Brain microvascular endothelial cell (primary cell): ENCODE results near the gene WDR48.

ENCODE experiments used
- DNase-seq: peaks from one replicate; pipeline ENCODE4 v3.0.0-alpha.2; 2020
- H3K27ac ChIP-seq: fragments of 250-450 bp; sonication (Bioruptor Pico); 2 replicates; pipeline ENCODE4 v1.5.1; 2020; ENCODE audit warnings: mild to moderate bottlenecking, moderate library complexity
- H3K27me3 ChIP-seq: fragments of 250-450 bp; sonication (Bioruptor Pico); replicated peaks from 2 replicates; pipeline ENCODE4 v1.5.1; 2020; ENCODE audit warnings: mild to moderate bottlenecking
- H3K36me3 ChIP-seq: fragments of 250-450 bp; sonication (Bioruptor Pico); replicated peaks from 2 replicates; pipeline ENCODE4 v1.5.1; 2020; ENCODE audit warnings: mild to moderate bottlenecking
- H3K4me3 ChIP-seq: 2 replicates; pipeline ENCODE4 v1.5.1; 2011; ENCODE audit warnings: low read depth, mild to moderate bottlenecking, control low read depth, low read length, moderate library complexity
- CTCF ChIP-seq: IDR thresholded peaks from 2 replicates; pipeline ENCODE4 v1.5.1; 2011; ENCODE audit warnings: low read depth, mild to moderate bottlenecking, moderate library complexity, low read length, control low read depth, inconsistent platforms; ENCODE audit errors: missing control alignments
- in situ Hi-C: cut with HindIII; loops from 2 replicates; pipeline ENCODE4 v1.10.0; 2017; ENCODE audit warnings: low sequenced_read_pairs, low pct_ligation_motif_present

WDR48 gene

DNA sequence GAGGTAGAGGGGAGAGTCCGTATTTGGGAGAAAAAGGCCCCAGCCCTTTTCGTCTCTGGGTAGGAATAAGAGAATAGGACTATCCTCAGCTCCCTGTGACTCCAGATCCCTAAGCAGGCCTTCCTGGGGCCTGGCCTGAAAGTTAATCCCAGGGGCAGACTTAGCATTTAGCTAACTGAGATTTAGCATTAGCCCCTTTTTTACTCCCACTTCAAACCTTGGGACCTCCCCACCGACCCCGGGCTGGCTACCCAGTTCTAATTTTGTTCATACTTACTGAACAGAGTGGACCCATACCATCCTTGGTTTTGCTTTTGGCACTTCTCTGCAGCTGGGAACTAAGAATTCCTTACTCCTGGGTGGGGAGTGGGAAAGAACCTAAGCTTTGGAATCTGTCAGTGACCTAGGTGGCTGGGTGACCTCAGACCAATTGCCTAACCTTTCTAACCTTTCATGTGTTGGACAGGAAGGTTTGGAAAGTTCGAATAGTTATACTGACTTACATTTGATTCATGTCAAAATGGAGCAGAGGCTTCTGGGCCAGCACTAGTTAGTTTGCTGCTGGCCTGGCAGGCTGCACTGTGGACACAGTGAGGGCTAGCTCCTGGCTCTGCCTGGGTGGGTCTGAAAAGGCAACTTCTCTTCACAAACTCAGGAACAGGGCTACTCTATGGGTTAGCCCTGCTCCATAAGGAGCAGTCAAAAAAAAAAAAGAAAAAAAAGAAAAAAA is 67.3 kb downstream of the WDR48 start:
- Histone ChIP-seq H3K36me3 (no peaks in the 10 kb centered on the region), H3K27ac (no peak overlapping the region), H3K27me3 (no peaks in the 10 kb centered on the region), H3K4me3 (no peak overlapping the region)
- in situ Hi-C loops = loop anchor here (25.0 kb wide), 1 partner anchor 168 kb away; the partner anchor contains the start of gene CX3CR1
- TF ChIP-seq CTCF = no peak
- DNase-seq = no peak

- H3K4me3 ChIP-seq = no peak overlapping the region
- no peaks in the 10 kb centered on the region for H3K27me3 ChIP-seq
- no peaks in the 10 kb centered on the region for H3K36me3 ChIP-seq
- no peak overlapping the region for H3K27ac ChIP-seq
- DNase-seq = no peak
- TF ChIP-seq CTCF = no peak
- in situ Hi-C loops = loop anchor here (25.0 kb wide), 1 partner anchor 166 kb away; the partner anchor contains the start of gene CX3CR1
Measured at GRCh38 chr3:39121621-39122020, 69.8 kb downstream of the WDR48 start.

DNA sequence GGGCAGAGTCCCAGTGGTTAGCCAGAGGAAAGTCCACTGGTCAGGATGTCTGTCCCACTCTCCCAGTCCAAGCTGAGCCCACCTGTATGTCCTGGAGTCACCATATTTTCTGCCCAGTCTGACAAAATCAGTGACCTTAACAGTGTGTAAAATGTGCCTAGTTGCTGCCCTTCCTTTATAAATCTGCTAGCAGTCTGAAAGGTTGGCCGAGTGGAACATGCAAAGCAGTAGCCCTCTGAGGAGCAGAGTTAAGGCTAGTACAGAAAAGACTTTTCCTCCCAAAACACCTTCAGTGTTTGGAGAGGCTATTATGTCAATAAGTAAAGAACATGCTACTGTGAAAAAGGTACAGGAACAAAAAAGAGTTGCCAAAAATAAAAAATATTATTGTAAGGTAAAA is 71.0 kb downstream of the WDR48 start:
- Histone ChIP-seq H3K36me3 (no peaks in the 10 kb centered on the region), H3K4me3 (no peak overlapping the region), H3K27ac (no peak overlapping the region), H3K27me3 (no peaks in the 10 kb centered on the region)
- no peak for TF ChIP-seq CTCF
- DNase-seq = no peak
- in situ Hi-C loops = loop anchor here (25.0 kb wide), 1 partner anchor 164 kb away; the partner anchor contains the start of gene CX3CR1

DNA sequence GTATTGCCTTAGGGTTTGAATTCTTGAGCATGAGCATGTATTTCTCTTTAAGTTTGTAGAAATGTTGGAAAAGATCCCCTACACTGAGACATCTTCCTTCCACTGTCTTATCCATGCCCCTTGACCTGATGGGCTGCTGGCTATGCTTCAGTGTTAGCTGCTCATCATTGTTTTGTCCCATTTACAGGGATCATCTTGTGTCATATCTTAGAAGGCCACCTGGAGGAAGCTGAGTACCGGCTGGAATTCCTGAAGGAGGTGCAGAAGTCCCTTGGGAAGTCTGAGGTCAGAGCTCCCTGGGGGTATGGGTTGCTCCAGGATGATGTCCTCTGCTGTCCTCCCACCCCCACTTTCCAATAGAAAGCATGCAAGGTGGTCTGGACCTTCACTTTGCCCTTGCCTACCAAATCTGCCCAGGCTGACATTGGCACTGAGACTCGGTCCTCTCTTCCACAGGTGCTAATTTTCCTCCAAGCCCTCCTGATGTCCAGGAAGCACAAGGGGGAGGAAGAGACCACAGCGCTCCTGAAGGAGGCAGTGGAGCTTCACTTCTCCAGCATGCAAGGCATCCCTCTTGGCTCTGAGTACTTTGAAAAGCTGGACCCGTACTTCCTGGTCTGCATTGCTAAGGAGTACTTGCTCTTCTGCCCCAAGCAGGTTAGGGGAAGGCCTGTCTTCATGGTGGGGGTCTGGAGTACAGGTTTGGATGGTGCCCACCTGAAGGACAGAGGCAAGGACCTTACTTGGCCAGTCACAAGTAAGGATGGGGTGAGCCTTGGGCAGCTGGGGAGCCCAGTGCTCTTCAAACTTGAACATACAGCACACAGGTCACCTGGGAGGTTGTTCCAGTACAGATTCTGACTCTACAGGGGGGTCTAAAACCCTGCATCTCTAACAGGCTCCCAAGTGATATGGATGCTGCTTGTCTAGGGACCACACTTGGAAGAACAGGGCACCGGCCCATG is 73.3 kb downstream of the WDR48 start:
- in situ Hi-C loops = loop anchor here (25.0 kb wide), 1 partner anchor 162 kb away; the partner anchor contains the start of gene CX3CR1
- Histone ChIP-seq H3K36me3 (no peaks in the 10 kb centered on the region), H3K27me3 (no peaks in the 10 kb centered on the region), H3K27ac (no peak overlapping the region), H3K4me3 (no peak overlapping the region)
- DNase-seq = no peak
- peak; percentile 71 for TF ChIP-seq CTCF

DNA sequence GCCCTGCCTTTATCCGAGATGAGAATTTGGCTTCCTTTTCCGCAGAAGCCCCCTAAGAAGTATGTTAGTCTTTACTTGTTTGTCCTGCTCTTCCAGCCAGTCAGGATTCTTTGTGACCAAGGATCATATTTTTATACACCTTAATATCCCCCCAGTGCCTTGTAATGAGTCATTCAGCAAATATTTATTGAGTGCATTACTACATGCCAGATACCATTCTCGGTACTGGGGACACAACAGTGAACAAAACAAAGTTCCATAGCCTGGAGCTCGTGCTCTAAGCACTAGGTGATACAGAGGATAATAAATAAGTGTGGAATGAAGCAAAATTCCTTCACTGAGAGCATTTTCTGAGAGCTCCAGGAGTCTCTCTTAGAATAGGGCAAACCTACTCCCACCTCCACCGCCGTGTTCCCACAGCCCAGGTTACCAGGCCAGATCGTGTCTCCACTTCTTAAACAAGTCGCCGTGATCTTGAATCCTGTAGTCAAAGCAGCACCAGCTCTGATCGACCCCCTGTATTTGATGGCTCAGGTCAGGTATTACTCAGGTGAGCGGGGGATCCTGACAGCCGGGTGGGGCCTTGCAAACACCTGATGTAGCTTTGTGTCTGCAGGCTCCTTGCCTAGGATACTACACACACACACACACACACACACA is 74.2 kb downstream of the WDR48 start:
- TF ChIP-seq CTCF = no peak
- H3K27ac ChIP-seq = no peak overlapping the region
- H3K36me3 ChIP-seq = no peaks in the 10 kb centered on the region
- in situ Hi-C loops = no loop called here
- H3K27me3 ChIP-seq = no peaks in the 10 kb centered on the region
- no peak overlapping the region for H3K4me3 ChIP-seq
- no peak for DNase-seq
